ENCODE measurements around the gene UGT1A3.

UGT1A3 gene

GRCh38 chr2:233772583-233772982, 43.7 kb downstream of the UGT1A3 start:
- no peak overlapping the region for H3K4me3 ChIP-seq (replicated peaks; ENCODE audit: insufficient read depth, low read length)
- no peak for TF ChIP-seq POLR2AphosphoS5 (IDR thresholded peaks at IDR 0.05; ENCODE audit: low read depth)
- TF ChIP-seq, protein P1, sequence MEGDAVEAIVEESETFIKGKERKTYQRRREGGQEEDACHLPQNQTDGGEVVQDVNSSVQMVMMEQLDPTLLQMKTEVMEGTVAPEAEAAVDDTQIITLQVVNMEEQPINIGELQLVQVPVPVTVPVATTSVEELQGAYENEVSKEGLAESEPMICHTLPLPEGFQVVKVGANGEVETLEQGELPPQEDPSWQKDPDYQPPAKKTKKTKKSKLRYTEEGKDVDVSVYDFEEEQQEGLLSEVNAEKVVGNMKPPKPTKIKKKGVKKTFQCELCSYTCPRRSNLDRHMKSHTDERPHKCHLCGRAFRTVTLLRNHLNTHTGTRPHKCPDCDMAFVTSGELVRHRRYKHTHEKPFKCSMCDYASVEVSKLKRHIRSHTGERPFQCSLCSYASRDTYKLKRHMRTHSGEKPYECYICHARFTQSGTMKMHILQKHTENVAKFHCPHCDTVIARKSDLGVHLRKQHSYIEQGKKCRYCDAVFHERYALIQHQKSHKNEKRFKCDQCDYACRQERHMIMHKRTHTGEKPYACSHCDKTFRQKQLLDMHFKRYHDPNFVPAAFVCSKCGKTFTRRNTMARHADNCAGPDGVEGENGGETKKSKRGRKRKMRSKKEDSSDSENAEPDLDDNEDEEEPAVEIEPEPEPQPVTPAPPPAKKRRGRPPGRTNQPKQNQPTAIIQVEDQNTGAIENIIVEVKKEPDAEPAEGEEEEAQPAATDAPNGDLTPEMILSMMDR (IDR thresholded peaks at IDR 0.05; ENCODE audit: insufficient read depth, low read length): no peak
- no peak for DNase-seq (ENCODE audit: low read depth in 1 of 2, low spot score in 1 of 2)
- no peaks in the 10 kb centered on the region for H3K27me3 ChIP-seq (ENCODE audit: insufficient read depth, poor library complexity, severe bottlenecking)
- no peak overlapping the region for H3K27ac ChIP-seq (replicated peaks)

GRCh38 chr2:233773854-233774253, 45.0 kb downstream of the UGT1A3 start:
- no peaks in the 10 kb centered on the region for H3K27me3 ChIP-seq (ENCODE audit: insufficient read depth, poor library complexity, severe bottlenecking)
- TF ChIP-seq, protein P2, sequence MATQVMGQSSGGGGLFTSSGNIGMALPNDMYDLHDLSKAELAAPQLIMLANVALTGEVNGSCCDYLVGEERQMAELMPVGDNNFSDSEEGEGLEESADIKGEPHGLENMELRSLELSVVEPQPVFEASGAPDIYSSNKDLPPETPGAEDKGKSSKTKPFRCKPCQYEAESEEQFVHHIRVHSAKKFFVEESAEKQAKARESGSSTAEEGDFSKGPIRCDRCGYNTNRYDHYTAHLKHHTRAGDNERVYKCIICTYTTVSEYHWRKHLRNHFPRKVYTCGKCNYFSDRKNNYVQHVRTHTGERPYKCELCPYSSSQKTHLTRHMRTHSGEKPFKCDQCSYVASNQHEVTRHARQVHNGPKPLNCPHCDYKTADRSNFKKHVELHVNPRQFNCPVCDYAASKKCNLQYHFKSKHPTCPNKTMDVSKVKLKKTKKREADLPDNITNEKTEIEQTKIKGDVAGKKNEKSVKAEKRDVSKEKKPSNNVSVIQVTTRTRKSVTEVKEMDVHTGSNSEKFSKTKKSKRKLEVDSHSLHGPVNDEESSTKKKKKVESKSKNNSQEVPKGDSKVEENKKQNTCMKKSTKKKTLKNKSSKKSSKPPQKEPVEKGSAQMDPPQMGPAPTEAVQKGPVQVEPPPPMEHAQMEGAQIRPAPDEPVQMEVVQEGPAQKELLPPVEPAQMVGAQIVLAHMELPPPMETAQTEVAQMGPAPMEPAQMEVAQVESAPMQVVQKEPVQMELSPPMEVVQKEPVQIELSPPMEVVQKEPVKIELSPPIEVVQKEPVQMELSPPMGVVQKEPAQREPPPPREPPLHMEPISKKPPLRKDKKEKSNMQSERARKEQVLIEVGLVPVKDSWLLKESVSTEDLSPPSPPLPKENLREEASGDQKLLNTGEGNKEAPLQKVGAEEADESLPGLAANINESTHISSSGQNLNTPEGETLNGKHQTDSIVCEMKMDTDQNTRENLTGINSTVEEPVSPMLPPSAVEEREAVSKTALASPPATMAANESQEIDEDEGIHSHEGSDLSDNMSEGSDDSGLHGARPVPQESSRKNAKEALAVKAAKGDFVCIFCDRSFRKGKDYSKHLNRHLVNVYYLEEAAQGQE (IDR thresholded peaks at IDR 0.05; ENCODE audit: insufficient replicate concordance, low read depth): no peak
- TF ChIP-seq POLR2AphosphoS5 (IDR thresholded peaks at IDR 0.05; ENCODE audit: low read depth) (no peak), SPI1 (IDR thresholded peaks at IDR 0.05; ENCODE audit: borderline replicate concordance, low read depth) (no peak), GABPA (IDR thresholded peaks at IDR 0.05; ENCODE audit: low read depth) (no peak)
- TF ChIP-seq, protein P1 (IDR thresholded peaks at IDR 0.05; ENCODE audit: insufficient read depth, low read length): no peak

DNA sequence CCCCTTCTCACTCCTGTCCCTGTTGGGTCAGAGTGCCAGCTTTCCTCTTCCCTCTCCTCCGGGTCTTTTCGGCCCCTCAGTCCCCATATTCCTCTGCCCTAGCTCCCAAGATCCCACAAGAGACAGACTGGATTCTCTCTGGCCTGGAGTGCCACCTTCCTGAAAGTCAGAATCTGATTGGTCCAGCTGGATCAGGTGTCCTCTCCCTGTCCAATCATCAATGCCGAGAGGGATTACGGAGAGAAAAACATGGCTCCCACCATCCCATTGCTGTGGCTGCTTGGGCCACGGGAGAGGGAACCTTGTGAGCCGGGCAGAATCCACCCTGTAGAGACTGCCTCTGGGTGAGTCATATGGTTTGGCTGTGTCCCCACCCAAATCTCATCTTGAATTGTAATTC, 46.6 kb downstream of the UGT1A3 start:
- Histone ChIP-seq H3K4me3 (replicated peaks; ENCODE audit: insufficient read depth, low read length) (no peak overlapping the region), H3K27me3 (ENCODE audit: insufficient read depth, poor library complexity, severe bottlenecking) (no peaks in the 10 kb centered on the region), H3K27ac (replicated peaks) (no peak overlapping the region)
- DNase-seq (ENCODE audit: low read depth in 1 of 2, low spot score in 1 of 2): no peak
- TF ChIP-seq, protein P1 (IDR thresholded peaks at IDR 0.05; ENCODE audit: insufficient read depth, low read length): no peak
- TF ChIP-seq POLR2AphosphoS5 (IDR thresholded peaks at IDR 0.05; ENCODE audit: low read depth): no peak
- no peak for TF ChIP-seq GABPA (IDR thresholded peaks at IDR 0.05; ENCODE audit: low read depth)

More at GRCh38 chr2:233773854-233774253, 45.0 kb downstream of the UGT1A3 start:
- no peak overlapping the region for H3K4me3 ChIP-seq (replicated peaks; ENCODE audit: insufficient read depth, low read length)
- H3K27ac ChIP-seq (replicated peaks): no peak overlapping the region
- no peak for DNase-seq (ENCODE audit: low read depth in 1 of 2, low spot score in 1 of 2)

GRCh38 chr2:233778030-233778429, 49.2 kb downstream of the UGT1A3 start, which contains the start of gene MROH2A:
Gene MROH2A (plus strand): TSS chr2:233778330. CDS start chr2:233779359, 1,029 bp downstream.
- Histone ChIP-seq H3K27ac (replicated peaks) (no peak within 1 kb of the TSS), H3K4me3 (replicated peaks; ENCODE audit: insufficient read depth, low read length) (no peak within 1 kb of the TSS), H3K27me3 (ENCODE audit: insufficient read depth, poor library complexity, severe bottlenecking) (no peaks in the 10 kb centered on the region)
- TF ChIP-seq GABPA (IDR thresholded peaks at IDR 0.05; ENCODE audit: low read depth): no peak
- no peak for TF ChIP-seq SPI1 (IDR thresholded peaks at IDR 0.05; ENCODE audit: borderline replicate concordance, low read depth)
- TF ChIP-seq, protein P2 (IDR thresholded peaks at IDR 0.05; ENCODE audit: insufficient replicate concordance, low read depth): no peak
- TF ChIP-seq, protein P1 (IDR thresholded peaks at IDR 0.05; ENCODE audit: insufficient read depth, low read length): no peak
- no peak for TF ChIP-seq POLR2AphosphoS5 (IDR thresholded peaks at IDR 0.05; ENCODE audit: low read depth)
- no peak for DNase-seq (ENCODE audit: low read depth in 1 of 2, low spot score in 1 of 2)
